ENCODE results near the gene PPDPF. TPM values are rescaled to one million over a fixed set of nuclear protein-coding genes. Genes with fewer than 3 reads are reported as not detected.
"Not testable (repeated sequence)": the region's sequence is repeated elsewhere in the genome, so short reads cannot be mapped to it uniquely, and the experiment has no call there.

Gene PPDPF
- total RNA-seq, 1 experiment from 2014 or later = 245 TPM

- no peaks in the 10 kb centered on the region for H3K4me1 ChIP-seq (ENCODE audit: insufficient read depth, low read length)
- no peaks in the 10 kb centered on the region for H3K9me3 ChIP-seq (ENCODE audit: low read length)
- no peak overlapping the region for H3K4me3 ChIP-seq (ENCODE audit: low read length)
- no peaks in the 10 kb centered on the region for H3K9me2 ChIP-seq (replicated peaks; ENCODE audit: low read length)
- H3F3A ChIP-seq (ENCODE audit: low read length, unreplicated experiment) = no peaks in the 10 kb centered on the region
- H3K9ac ChIP-seq (ENCODE audit: low read length) = no peak overlapping the region
- H3K4me2 ChIP-seq (ENCODE audit: low read length) = no peak overlapping the region
- no peak for DNase-seq
- ChIA-PET CTCF (no interaction called here), POLR2A (ENCODE audit: unreplicated experiment) (no interaction called here)
- H3K27ac ChIP-seq (ENCODE audit: low read length) = no peak overlapping the region
- H3K36me3 ChIP-seq (ENCODE audit: low read depth, low read length) = no peaks in the 10 kb centered on the region
- ATAC-seq = no peak
- H4K20me1 ChIP-seq (ENCODE audit: low read length) = no peaks in the 10 kb centered on the region
- H2AFZ ChIP-seq (ENCODE audit: low read length) = no peak overlapping the region
- no TSS peak for BruUV-seq (replicated peaks)
- intact Hi-C loops (cut with micrococcal nuclease) = no loop called here
- H3K27me3 ChIP-seq (ENCODE audit: low read length) = no peaks in the 10 kb centered on the region
- TF ChIP-seq EZH2 (IDR thresholded peaks at IDR 0.05; ENCODE audit: low read length, unreplicated experiment) (no peak), EZH2phosphoT487 (IDR thresholded peaks at IDR 0.05; ENCODE audit: borderline replicate concordance, low read length) (no peak)
- H3K79me2 ChIP-seq (ENCODE audit: low read length) = no peaks in the 10 kb centered on the region
These were observed 12.3 kb upstream of the PPDPF start for GRCh38 chr20:63508072-63508768.

GRCh38 chr20:63509088-63509564 lies 11.4 kb upstream of the PPDPF start:
- H3K79me2 ChIP-seq (ENCODE audit: low read length) = no peaks in the 10 kb centered on the region
- CTCF ChIA-PET = no interaction called here

GRCh38 chr20:63513207-63513606 lies 7.4 kb upstream of the PPDPF start:
- no TSS peak for BruUV-seq (replicated peaks)
- intact Hi-C loops (cut with micrococcal nuclease) = no loop called here
- DNase-seq = no peak

More at GRCh38 chr20:63509088-63509564, 11.4 kb upstream of the PPDPF start:
- BruUV-seq (replicated peaks) = no TSS peak
- no peak for TF ChIP-seq CTCF (conservative IDR thresholded peaks at IDR 0.05; ENCODE audit: low read depth, low read length)
- no peak for TF ChIP-seq EZH2 (IDR thresholded peaks at IDR 0.05; ENCODE audit: low read length, unreplicated experiment)
- no peak for TF ChIP-seq EZH2phosphoT487 (IDR thresholded peaks at IDR 0.05; ENCODE audit: borderline replicate concordance, low read length)
- no peaks in the 10 kb centered on the region for H3F3A ChIP-seq (ENCODE audit: low read length, unreplicated experiment)
- H3K36me3 ChIP-seq (ENCODE audit: low read depth, low read length) = no peaks in the 10 kb centered on the region
- H3K9me2 ChIP-seq (replicated peaks; ENCODE audit: low read length) = no peaks in the 10 kb centered on the region
- H3K9me3 ChIP-seq (ENCODE audit: low read length) = no peaks in the 10 kb centered on the region
- no peaks in the 10 kb centered on the region for H3K27me3 ChIP-seq (ENCODE audit: low read length)
- no peaks in the 10 kb centered on the region for H3K4me1 ChIP-seq (ENCODE audit: insufficient read depth, low read length)
- H3K4me3 ChIP-seq (ENCODE audit: low read length) = no peak overlapping the region
- no peak overlapping the region for H3K9ac ChIP-seq (ENCODE audit: low read length)
- no peak overlapping the region for H3K27ac ChIP-seq (ENCODE audit: low read length)
- no peak for DNase-seq
- ATAC-seq = no peak
- intact Hi-C loops (cut with micrococcal nuclease) = no loop called here
- POLR2A ChIA-PET (ENCODE audit: unreplicated experiment) = no interaction called here
- no peaks in the 10 kb centered on the region for H4K20me1 ChIP-seq (ENCODE audit: low read length)
- no peak overlapping the region for H3K4me2 ChIP-seq (ENCODE audit: low read length)
- H2AFZ ChIP-seq (ENCODE audit: low read length) = no peak overlapping the region

GRCh38 chr20:63514520-63514919 lies 6.0 kb upstream of the PPDPF start:
- ATAC-seq; H3K27me3 ChIP-seq (ENCODE audit: low read length); BruUV-seq (replicated peaks); H3K4me2 ChIP-seq (ENCODE audit: low read length); H3K9me2 ChIP-seq (replicated peaks; ENCODE audit: low read length); H3K36me3 ChIP-seq (ENCODE audit: low read depth, low read length); H3K4me1 ChIP-seq (ENCODE audit: insufficient read depth, low read length); intact Hi-C loops (cut with micrococcal nuclease); H3K79me2 ChIP-seq (ENCODE audit: low read length); DNase-seq; H3K9me3 ChIP-seq (ENCODE audit: low read length); POLR2A ChIA-PET (ENCODE audit: unreplicated experiment); H4K20me1 ChIP-seq (ENCODE audit: low read length); H3F3A ChIP-seq (ENCODE audit: low read length, unreplicated experiment); H3K9ac ChIP-seq (ENCODE audit: low read length); H2AFZ ChIP-seq (ENCODE audit: low read length); CTCF ChIA-PET; H3K27ac ChIP-seq (ENCODE audit: low read length); H3K4me3 ChIP-seq (ENCODE audit: low read length): not testable (repeated sequence)

More at GRCh38 chr20:63513207-63513606, 7.4 kb upstream of the PPDPF start:
- Histone ChIP-seq H3K79me2 (ENCODE audit: low read length) (no peaks in the 10 kb centered on the region), H3K9me2 (replicated peaks; ENCODE audit: low read length) (no peaks in the 10 kb centered on the region), H3K27me3 (ENCODE audit: low read length) (no peaks in the 10 kb centered on the region), H3K9ac (ENCODE audit: low read length) (no peak overlapping the region), H3K36me3 (ENCODE audit: low read depth, low read length) (no peaks in the 10 kb centered on the region), H3K4me1 (ENCODE audit: insufficient read depth, low read length) (no peaks in the 10 kb centered on the region), H3F3A (ENCODE audit: low read length, unreplicated experiment) (no peaks in the 10 kb centered on the region), H3K4me2 (ENCODE audit: low read length) (no peak overlapping the region), H3K9me3 (ENCODE audit: low read length) (no peaks in the 10 kb centered on the region), H2AFZ (ENCODE audit: low read length) (no peak overlapping the region), H4K20me1 (ENCODE audit: low read length) (no peaks in the 10 kb centered on the region), H3K27ac (ENCODE audit: low read length) (no peak overlapping the region), H3K4me3 (ENCODE audit: low read length) (no peak overlapping the region)
- POLR2A ChIA-PET (ENCODE audit: unreplicated experiment) = no interaction called here
- ATAC-seq = no peak
- TF ChIP-seq EZH2phosphoT487 (IDR thresholded peaks at IDR 0.05; ENCODE audit: borderline replicate concordance, low read length) (no peak), CTCF (conservative IDR thresholded peaks at IDR 0.05; ENCODE audit: low read depth, low read length) (no peak), EZH2 (IDR thresholded peaks at IDR 0.05; ENCODE audit: low read length, unreplicated experiment) (no peak)
- CTCF ChIA-PET = no interaction called here
